Endothelial cell of umbilical vein (primary cell): ENCODE measurements around the gene TEP1. TPM values are rescaled to one million over a fixed set of nuclear protein-coding genes. Genes with fewer than 3 reads are reported as not detected.

ENCODE experiments used
- BruUV-seq: library from RNA; stranded (reverse); fragments of 400-500 nt; replicated peaks from 2 replicates; lab custom pipeline; 2021; lab: Mats Ljungman, UMichigan
- CTCF ChIA-PET: fragments of 300-600, 350-600 bp; sonication (Branson Sonifier 250); formaldehyde crosslinking; loops from one replicate; lab custom pipeline; 2021; ENCODE audit warnings: antibody characterized with exemption, inconsistent platforms; lab: Charles Lee
- POLR2A ChIA-PET: fragments of 300-600, 350-600 bp; sonication (Branson Sonifier 250); formaldehyde crosslinking; loops from one replicate; lab custom pipeline; 2021; ENCODE audit warnings: antibody characterized with exemption, inconsistent platforms; lab: Charles Lee
- DNase-seq: peaks from one replicate; pipeline ENCODE4 v3.0.0-alpha.2; 2011; ENCODE audit warnings: low read depth, low spot score
- FAIRE-seq: peaks from 2 replicates; lab custom pipeline; 2011; peaks lifted over from hg19 to GRCh38; lab: Jason Lieb, UNC
- H2AFZ ChIP-seq: 2 replicates; pipeline ENCODE4 v1.6.0; 2012; ENCODE audit warnings: low read depth, low read length, control low read depth, inconsistent platforms
- H3K27ac ChIP-seq: 2 replicates; pipeline ENCODE4 v1.5.1; 2011; ENCODE audit warnings: low read depth, mild to moderate bottlenecking, control low read depth, low read length, moderate library complexity; ENCODE audit not compliant: insufficient read depth
- H3K27me3 ChIP-seq, 2 experiments: 2 replicates each; pipeline versions ENCODE4 v1.6.0 to v1.6.1; 2011; ENCODE audit warnings: low read length in 2 of 2, mixed read lengths in 1 of 2; ENCODE audit not compliant: control insufficient read depth in 2 of 2, insufficient read depth in 2 of 2
- H3K36me3 ChIP-seq, 2 experiments: 2 replicates in 1 of 2; 3 replicates in 1 of 2; pipeline ENCODE4 v1.5.1; 2011; ENCODE audit warnings: low read length in 2 of 2, mild to moderate bottlenecking in 1 of 2, moderate library complexity in 1 of 2; ENCODE audit not compliant: control insufficient read depth in 2 of 2, insufficient read depth in 2 of 2; ENCODE audit errors: extremely low read depth in 1 of 2
- H3K4me1 ChIP-seq: 3 replicates; pipeline ENCODE4 v1.5.1; 2011; ENCODE audit warnings: mild to moderate bottlenecking, low read length; ENCODE audit not compliant: control insufficient read depth, insufficient read depth; ENCODE audit errors: extremely low read depth
- H3K4me2 ChIP-seq: 2 replicates; pipeline ENCODE4 v1.6.1; 2011; ENCODE audit warnings: low read length, control low read depth, mixed read lengths; ENCODE audit not compliant: insufficient read depth
- H3K4me3 ChIP-seq, 3 experiments: fragments of 200-600 bp in 1 of 3; sonication (generic), shearing (Covaris generic) in 1 of 3; replicated peaks in 1 of 3; 2 replicates each; pipeline ENCODE4 v1.5.1; 2011 to 2016; ENCODE audit warnings: control low read depth in 3 of 3, low read length in 3 of 3, mild to moderate bottlenecking in 2 of 3, inconsistent platforms in 1 of 3, low read depth in 1 of 3, moderate library complexity in 1 of 3; ENCODE audit not compliant: insufficient read depth in 1 of 3
- H3K79me2 ChIP-seq: 2 replicates; pipeline ENCODE4 v1.6.0; 2012; ENCODE audit warnings: low read length, inconsistent platforms; ENCODE audit not compliant: control insufficient read depth, insufficient read depth
- H3K9ac ChIP-seq: replicated peaks from 2 replicates; pipeline ENCODE3; 2011; ENCODE audit warnings: low read length, control low read depth; ENCODE audit not compliant: insufficient read depth; ENCODE audit errors: extremely low read depth
- H3K9me1 ChIP-seq: replicated peaks from 3 replicates; pipeline ENCODE4 v1.6.0; 2011; ENCODE audit warnings: mild to moderate bottlenecking, low read length; ENCODE audit not compliant: control insufficient read depth, insufficient read depth; ENCODE audit errors: extremely low read depth
- H3K9me3 ChIP-seq: replicated peaks from 2 replicates; pipeline ENCODE4 v1.5.1; 2012; ENCODE audit warnings: low read length, inconsistent platforms; ENCODE audit not compliant: control insufficient read depth, insufficient read depth
- H4K20me1 ChIP-seq: replicated peaks from 2 replicates; pipeline ENCODE3; 2011; ENCODE audit warnings: mild to moderate bottlenecking, low read length; ENCODE audit not compliant: control insufficient read depth, insufficient read depth; ENCODE audit errors: extremely low read depth
- EZH2 ChIP-seq: IDR thresholded peaks from 2 replicates; pipeline ENCODE4 v1.6.1; 2012; ENCODE audit warnings: borderline replicate concordance, low read depth, mild to moderate bottlenecking, moderate library complexity, low read length, inconsistent platforms; ENCODE audit not compliant: severe bottlenecking
- FOS ChIP-seq: IDR thresholded peaks from 2 replicates; pipeline ENCODE4 v1.6.1; 2011; ENCODE audit warnings: mild to moderate bottlenecking, low read length, moderate library complexity, borderline replicate concordance; ENCODE audit not compliant: insufficient read depth
- GATA2 ChIP-seq: IDR thresholded peaks from 2 replicates; pipeline ENCODE4 v1.7.0; 2011; ENCODE audit warnings: low read depth, mild to moderate bottlenecking, moderate library complexity, mixed read lengths, low read length; ENCODE audit not compliant: insufficient read length, insufficient read depth
- JUN ChIP-seq: IDR thresholded peaks from 2 replicates; pipeline ENCODE4 v1.6.1; 2011; ENCODE audit warnings: borderline replicate concordance, low read depth; ENCODE audit not compliant: insufficient read length, insufficient read depth
- MAX ChIP-seq: IDR thresholded peaks from 2 replicates; pipeline ENCODE4 v1.6.1; 2011; ENCODE audit not compliant: insufficient read depth, insufficient read length
- MYC ChIP-seq: IDR thresholded peaks from one replicate; pipeline ENCODE4 v1.6.1; 2011; ENCODE audit warnings: mild to moderate bottlenecking, low read depth, low read length
- POLR2A ChIP-seq: IDR thresholded peaks from 2 replicates; pipeline ENCODE4 v1.6.1; 2012; ENCODE audit warnings: low read depth, mild to moderate bottlenecking, control low read depth, low read length
- POLR2AphosphoS5 ChIP-seq: IDR thresholded peaks from 2 replicates; pipeline ENCODE4 v1.6.1; 2012; ENCODE audit warnings: low read depth, mild to moderate bottlenecking, control low read depth, low read length, moderate library complexity; ENCODE audit not compliant: insufficient read depth
- dilution Hi-C: fragments of 300-500 bp; cut with MboI; formaldehyde crosslinking; loops from one replicate; pipeline ENCODE4 v1.15.0; 2019; ENCODE audit warnings: low sequenced_read_pairs; ENCODE audit not compliant: extremely low pct_ligation_motif_present
- intact Hi-C: fragments of 100-400 bp; cut with micrococcal nuclease; formaldehyde crosslinking; loops from one replicate; pipeline ENCODE4 v1.10.0; 2022
- polyA plus RNA-seq, 4 experiments: library from polyadenylated mRNA; depleted of rRNA in 3 of 4; stranded (reverse) in 3 of 4; unstranded in 1 of 4; fragments of >200 nt; gene quantifications; 2 replicates each; pipeline versions ENCODE4 v1.2.1 to v1.2.3, GENCODE V29; 2011 to 2012; ENCODE audit warnings: missing spikeins in 1 of 4
- total RNA-seq: library from RNA; stranded (reverse); gene quantifications from 2 replicates; pipeline ENCODE4 v1.2.3, GENCODE V29; 2021
- TF ChIP-seq, protein P1 (sequence below), 2 donors: IDR thresholded peaks; 1 replicate in 1 of 2; 2 replicates in 1 of 2; pipeline ENCODE4 v1.5.1; 2011; ENCODE audit warnings: low read length in 2 of 2, mild to moderate bottlenecking in 2 of 2, moderate library complexity in 2 of 2, control low read depth in 1 of 2, inconsistent platforms in 1 of 2, low read depth in 1 of 2; ENCODE audit not compliant: insufficient read depth in 1 of 2; ENCODE audit errors: extremely low read depth in 1 of 2

The TEP1 gene
- total and polyA plus RNA-seq, 2 donors (not counting 3 experiments of a cell fraction or from before 2014, with no cell fraction given), result 19.6 to 44.6 TPM

- ChIA-PET CTCF (interaction anchor here (2.2 kb wide), 1 partner anchor 8 kb away, joined by 25 read pairs; the partner anchor contains the start of gene PARP2), POLR2A (interaction anchor here (2.2 kb wide), 1 partner anchor 8 kb away, joined by 30 read pairs; the partner anchor contains the start of gene PARP2)
- no peaks in the 10 kb centered on the region for H4K20me1 ChIP-seq
- intact Hi-C loops (no loop called here), dilution Hi-C loops (no loop called here)
- H2AFZ ChIP-seq, result no peak overlapping the region
- no peaks in the 10 kb centered on the region for H3K9me3 ChIP-seq
- H3K9ac ChIP-seq, result no peak overlapping the region
- peaks cover 19% of the 10 kb centered on the region for H3K4me1 ChIP-seq
- no peak for DNase-seq
- BruUV-seq, result no TSS peak
- no peaks in the 10 kb centered on the region for H3K9me1 ChIP-seq
- FAIRE-seq, result no peak
- H3K27ac ChIP-seq, result no peak overlapping the region
- TF ChIP-seq GATA2, result no peak
- H3K27me3 ChIP-seq, result peaks cover 2% of the 10 kb centered on the region in 2 experiments
- no peak overlapping the region for H3K4me3 ChIP-seq
- H3K79me2 ChIP-seq, result peaks cover 42% of the 10 kb centered on the region
- H3K36me3 ChIP-seq, result peaks cover 0 to 1% of the 10 kb centered on the region in 2 experiments
- H3K4me2 ChIP-seq, result no peak overlapping the region
Measured at GRCh38 chr14:20334017-20334416, 79.3 kb downstream of the TEP1 start.

DNA sequence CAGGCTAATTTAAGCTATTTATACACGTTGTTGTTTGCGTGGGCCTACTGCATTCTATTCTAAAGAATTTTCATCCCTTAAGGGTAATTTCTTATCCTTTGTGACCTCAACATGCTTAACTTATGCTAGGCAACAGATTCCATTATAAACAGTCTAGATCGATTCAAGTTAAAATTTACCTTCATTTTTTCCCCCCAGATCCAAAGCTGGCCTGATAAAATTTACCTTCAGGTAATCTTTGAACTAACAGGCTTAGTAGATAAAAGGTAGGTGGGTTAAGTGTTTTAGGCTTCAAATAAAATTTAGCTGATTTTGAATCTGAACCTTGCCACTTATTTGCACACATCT, 79.8 kb downstream of the TEP1 start:
- peak overlapping the region; percentile 71 for H3K27ac ChIP-seq
- intact Hi-C loops, result loop anchor here (1.0 to 2.0 kb wide), 4 partner anchors 9 to 351 kb away; partner anchors contain the start of genes APEX1, OSGEP, RNASE4 and TEP1
- peaks cover 48% of the 10 kb centered on the region for H3K79me2 ChIP-seq
- H3K9ac ChIP-seq, result peak overlapping the region; percentile 83
- CTCF ChIA-PET, result interaction anchor here (1.5 to 2.2 kb wide), 2 partner anchors 9 to 82 kb away, joined by 8 to 25 read pairs; partner anchors contain the start of gene PARP2
- H4K20me1 ChIP-seq, result no peaks in the 10 kb centered on the region
- dilution Hi-C loops, result no loop called here
- POLR2A ChIA-PET, result interaction anchor here (1.4 to 2.2 kb wide), 2 partner anchors 9 to 136 kb away, joined by 3 to 30 read pairs; partner anchors contain the start of gene PARP2
- H3K4me1 ChIP-seq, result peaks cover 19% of the 10 kb centered on the region
- peak overlapping the region; percentile 68 for H3K4me2 ChIP-seq
- TSS peak; percentile 87 for BruUV-seq
- H3K4me3 ChIP-seq, result peak overlapping the region; percentile 48 to 93 (median 65)
- H3K36me3 ChIP-seq, result peaks cover 0 to 6% of the 10 kb centered on the region in 2 experiments
- H3K9me3 ChIP-seq, result no peaks in the 10 kb centered on the region
- H2AFZ ChIP-seq, result peak overlapping the region; percentile 66
- H3K9me1 ChIP-seq, result no peaks in the 10 kb centered on the region
- FAIRE-seq, result no peak
- no peak for TF ChIP-seq FOS
- no peak for TF ChIP-seq POLR2AphosphoS5
- TF ChIP-seq, protein P1, sequence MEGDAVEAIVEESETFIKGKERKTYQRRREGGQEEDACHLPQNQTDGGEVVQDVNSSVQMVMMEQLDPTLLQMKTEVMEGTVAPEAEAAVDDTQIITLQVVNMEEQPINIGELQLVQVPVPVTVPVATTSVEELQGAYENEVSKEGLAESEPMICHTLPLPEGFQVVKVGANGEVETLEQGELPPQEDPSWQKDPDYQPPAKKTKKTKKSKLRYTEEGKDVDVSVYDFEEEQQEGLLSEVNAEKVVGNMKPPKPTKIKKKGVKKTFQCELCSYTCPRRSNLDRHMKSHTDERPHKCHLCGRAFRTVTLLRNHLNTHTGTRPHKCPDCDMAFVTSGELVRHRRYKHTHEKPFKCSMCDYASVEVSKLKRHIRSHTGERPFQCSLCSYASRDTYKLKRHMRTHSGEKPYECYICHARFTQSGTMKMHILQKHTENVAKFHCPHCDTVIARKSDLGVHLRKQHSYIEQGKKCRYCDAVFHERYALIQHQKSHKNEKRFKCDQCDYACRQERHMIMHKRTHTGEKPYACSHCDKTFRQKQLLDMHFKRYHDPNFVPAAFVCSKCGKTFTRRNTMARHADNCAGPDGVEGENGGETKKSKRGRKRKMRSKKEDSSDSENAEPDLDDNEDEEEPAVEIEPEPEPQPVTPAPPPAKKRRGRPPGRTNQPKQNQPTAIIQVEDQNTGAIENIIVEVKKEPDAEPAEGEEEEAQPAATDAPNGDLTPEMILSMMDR (IDR thresholded peaks at IDR 0.05; ENCODE audit: extremely low read depth in 1 of 2, insufficient read depth in 1 of 2, low read depth in 1 of 2, low read length in 2 of 2), result no peak
- TF ChIP-seq EZH2, result no peak
- no peak for TF ChIP-seq GATA2
- TF ChIP-seq JUN, result no peak
- no peak for TF ChIP-seq POLR2A
- no peak for TF ChIP-seq MAX
- no peak for TF ChIP-seq MYC
- H3K27me3 ChIP-seq, result peaks cover 2% of the 10 kb centered on the region in 2 experiments
- no peak for DNase-seq
